DND-41 (cell line): ENCODE data around the gene PCNT.
A peak's percentile ranks its signal among the peaks of the same experiment; 100 is the strongest.
"Not testable (repeated sequence)": the region's sequence is repeated elsewhere in the genome, so short reads cannot be mapped to it uniquely, and the experiment has no call there.

Experiments used
- ATAC-seq: fragments of 200-7000 bp; cut with Tn5 transposase; 3 replicates; pipeline ENCODE4 v1.9.1; 2021; ENCODE audit warnings: low read depth; ENCODE audit not compliant: insufficient read depth
- DNase-seq: peaks from one replicate; pipeline ENCODE4 v3.0.0-alpha.2; 2020
- H2AFZ ChIP-seq: 2 replicates; pipeline ENCODE4 v1.6.0; 2012; ENCODE audit warnings: low read depth, low read length
- H3K27ac ChIP-seq: 2 replicates; pipeline ENCODE4 v1.5.1; 2012; ENCODE audit warnings: low read length, inconsistent platforms
- H3K27me3 ChIP-seq: fragments of 200-600 bp; sonication (generic); 2 replicates; pipeline ENCODE4 v1.6.0; 2012; ENCODE audit warnings: low read length, mild to moderate bottlenecking, inconsistent platforms; ENCODE audit not compliant: insufficient read depth, poor library complexity
- H3K36me3 ChIP-seq: 2 replicates; pipeline ENCODE4 v1.5.1; 2012; ENCODE audit warnings: low read length, inconsistent platforms; ENCODE audit not compliant: insufficient read depth
- H3K4me1 ChIP-seq: 2 replicates; pipeline ENCODE4 v1.5.1; 2012; ENCODE audit warnings: mild to moderate bottlenecking, low read length; ENCODE audit not compliant: insufficient read depth
- H3K4me2 ChIP-seq: 2 replicates; pipeline ENCODE4 v1.6.0; 2012; ENCODE audit warnings: mild to moderate bottlenecking, moderate library complexity, low read length, inconsistent platforms; ENCODE audit not compliant: insufficient read depth
- H3K4me3 ChIP-seq, 2 experiments: fragments of 200-600 bp in 1 of 2; shearing (Covaris generic) in 1 of 2; 2 replicates each; pipeline ENCODE4 v1.5.1; 2012 to 2016; ENCODE audit warnings: inconsistent platforms in 2 of 2, low read length in 2 of 2, mild to moderate bottlenecking in 2 of 2, low read depth in 1 of 2, moderate library complexity in 1 of 2
- H3K79me2 ChIP-seq: 2 replicates; pipeline ENCODE4 v1.6.0; 2012; ENCODE audit warnings: low read length, inconsistent platforms; ENCODE audit not compliant: insufficient read depth
- H3K9ac ChIP-seq: 2 replicates; pipeline ENCODE4 v1.6.0; 2012; ENCODE audit warnings: low read depth, mild to moderate bottlenecking, inconsistent platforms, low read length, moderate library complexity
- H3K9me3 ChIP-seq: 2 replicates; pipeline ENCODE4 v1.5.1; 2012; ENCODE audit warnings: low read length, moderate library complexity, mild to moderate bottlenecking, inconsistent platforms; ENCODE audit not compliant: insufficient read depth, severe bottlenecking
- H4K20me1 ChIP-seq: 2 replicates; pipeline ENCODE4 v1.6.0; 2012; ENCODE audit warnings: low read length; ENCODE audit not compliant: insufficient read depth
- EZH2 ChIP-seq: IDR thresholded peaks from 3 replicates; pipeline ENCODE4 v1.6.1; 2012; ENCODE audit warnings: borderline replicate concordance, low read depth, mild to moderate bottlenecking, moderate library complexity, low read length, inconsistent platforms; ENCODE audit not compliant: severe bottlenecking
- TF ChIP-seq, protein P1 (sequence below): IDR thresholded peaks from 2 replicates; pipeline ENCODE4 v1.5.1; 2012; ENCODE audit warnings: borderline replicate concordance, low read length, moderate library complexity, mild to moderate bottlenecking; ENCODE audit not compliant: poor library complexity, severe bottlenecking; ENCODE audit errors: extremely low read depth

The PCNT gene

DNA sequence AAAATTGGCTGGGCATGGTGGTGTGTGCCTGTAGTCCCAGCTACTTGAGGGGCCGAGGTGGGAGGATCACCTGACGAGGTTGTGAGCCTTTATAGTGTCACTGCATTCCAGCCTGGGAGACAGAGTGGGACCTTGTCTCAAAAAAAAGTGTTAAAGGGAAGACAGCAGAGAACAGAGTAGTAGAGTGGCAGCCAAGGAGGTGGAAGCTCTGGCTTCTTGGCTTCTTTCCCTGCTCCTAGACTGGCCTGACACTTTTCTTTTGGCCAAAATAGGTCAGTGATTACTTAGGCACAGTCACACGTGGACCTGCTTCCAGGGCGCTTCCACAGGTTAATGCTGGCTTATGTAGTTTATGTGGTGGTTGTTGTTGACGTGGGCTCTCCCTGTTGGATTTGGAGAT, 138.0 kb downstream of the PCNT start:
- TF ChIP-seq, protein P1, sequence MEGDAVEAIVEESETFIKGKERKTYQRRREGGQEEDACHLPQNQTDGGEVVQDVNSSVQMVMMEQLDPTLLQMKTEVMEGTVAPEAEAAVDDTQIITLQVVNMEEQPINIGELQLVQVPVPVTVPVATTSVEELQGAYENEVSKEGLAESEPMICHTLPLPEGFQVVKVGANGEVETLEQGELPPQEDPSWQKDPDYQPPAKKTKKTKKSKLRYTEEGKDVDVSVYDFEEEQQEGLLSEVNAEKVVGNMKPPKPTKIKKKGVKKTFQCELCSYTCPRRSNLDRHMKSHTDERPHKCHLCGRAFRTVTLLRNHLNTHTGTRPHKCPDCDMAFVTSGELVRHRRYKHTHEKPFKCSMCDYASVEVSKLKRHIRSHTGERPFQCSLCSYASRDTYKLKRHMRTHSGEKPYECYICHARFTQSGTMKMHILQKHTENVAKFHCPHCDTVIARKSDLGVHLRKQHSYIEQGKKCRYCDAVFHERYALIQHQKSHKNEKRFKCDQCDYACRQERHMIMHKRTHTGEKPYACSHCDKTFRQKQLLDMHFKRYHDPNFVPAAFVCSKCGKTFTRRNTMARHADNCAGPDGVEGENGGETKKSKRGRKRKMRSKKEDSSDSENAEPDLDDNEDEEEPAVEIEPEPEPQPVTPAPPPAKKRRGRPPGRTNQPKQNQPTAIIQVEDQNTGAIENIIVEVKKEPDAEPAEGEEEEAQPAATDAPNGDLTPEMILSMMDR, result no peak
- TF ChIP-seq EZH2, result no peak
- H3K4me2 ChIP-seq, result 0 out of 2 replicates have a peak overlapping the region, but pooled peaks have one; percentile 97
- H3K9me3 ChIP-seq, result no peaks in the 10 kb centered on the region
- no peaks in the 10 kb centered on the region for H3K27me3 ChIP-seq
- peaks cover 10% of the 10 kb centered on the region; the same call in 1 of the 2 replicates for H4K20me1 ChIP-seq
- H3K4me3 ChIP-seq, result no peak overlapping the region
- no peak for DNase-seq
- H3K9ac ChIP-seq, result no peak overlapping the region
- ATAC-seq, result no peak
- peaks cover 88% of the 10 kb centered on the region for H3K79me2 ChIP-seq
- no peak overlapping the region for H2AFZ ChIP-seq
- H3K4me1 ChIP-seq, result peaks cover 32% of the 10 kb centered on the region
- no peak overlapping the region for H3K27ac ChIP-seq
- H3K36me3 ChIP-seq, result peaks cover 23% of the 10 kb centered on the region

DNA sequence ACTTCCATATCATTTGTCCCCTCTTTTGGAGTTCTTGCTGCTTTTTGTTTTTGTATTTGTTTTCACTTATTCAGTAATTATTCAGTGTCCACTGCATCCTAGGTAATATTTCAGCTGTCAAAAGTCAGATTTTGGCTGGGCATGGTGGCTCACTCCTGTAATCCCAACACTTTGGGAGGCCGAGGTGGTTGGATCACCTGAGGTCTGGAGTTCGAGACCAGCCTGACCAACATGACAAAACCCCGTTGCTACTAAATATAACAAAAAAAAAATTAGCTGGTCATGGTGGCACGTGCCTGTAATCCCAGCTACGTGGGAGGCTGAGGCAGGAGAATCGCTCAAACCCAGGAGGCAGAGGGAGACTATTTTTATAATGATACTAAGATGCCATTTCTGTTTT, 141.2 kb downstream of the PCNT start:
- not testable (repeated sequence) for H2AFZ ChIP-seq, DNase-seq, H3K9ac ChIP-seq, H4K20me1 ChIP-seq, H3K4me3 ChIP-seq, H3K9me3 ChIP-seq, H3K4me2 ChIP-seq, ATAC-seq, H3K27me3 ChIP-seq, H3K27ac ChIP-seq
- Histone ChIP-seq H3K79me2 (peaks cover 81% of the 10 kb centered on the region), H3K4me1 (peaks cover 16% of the 10 kb centered on the region), H3K36me3 (peaks cover 27% of the 10 kb centered on the region; the same call in 1 of the 2 replicates)

DNA sequence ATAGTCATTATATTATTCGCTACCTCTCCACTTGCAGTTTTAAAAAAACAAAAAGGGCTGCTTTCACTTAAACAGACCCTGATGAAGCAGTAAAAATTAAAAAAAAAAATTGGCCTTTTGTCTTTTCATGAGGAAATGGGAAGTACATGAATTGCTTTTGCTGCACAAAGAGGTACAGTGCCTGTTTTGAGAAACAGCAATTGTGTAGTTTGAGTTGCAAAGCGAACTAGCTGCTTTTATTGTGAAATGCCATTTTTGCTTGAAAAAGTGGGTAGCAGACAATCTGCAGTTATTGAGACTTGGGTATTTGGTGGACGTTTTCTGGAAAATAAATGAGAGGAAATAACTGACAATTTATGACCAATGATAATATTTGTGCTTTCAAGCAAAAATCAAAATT, 141.7 kb downstream of the PCNT start:
- no peak overlapping the region for H3K4me2 ChIP-seq
- H3K79me2 ChIP-seq, result peaks cover 76% of the 10 kb centered on the region
- no peak for DNase-seq

DNA sequence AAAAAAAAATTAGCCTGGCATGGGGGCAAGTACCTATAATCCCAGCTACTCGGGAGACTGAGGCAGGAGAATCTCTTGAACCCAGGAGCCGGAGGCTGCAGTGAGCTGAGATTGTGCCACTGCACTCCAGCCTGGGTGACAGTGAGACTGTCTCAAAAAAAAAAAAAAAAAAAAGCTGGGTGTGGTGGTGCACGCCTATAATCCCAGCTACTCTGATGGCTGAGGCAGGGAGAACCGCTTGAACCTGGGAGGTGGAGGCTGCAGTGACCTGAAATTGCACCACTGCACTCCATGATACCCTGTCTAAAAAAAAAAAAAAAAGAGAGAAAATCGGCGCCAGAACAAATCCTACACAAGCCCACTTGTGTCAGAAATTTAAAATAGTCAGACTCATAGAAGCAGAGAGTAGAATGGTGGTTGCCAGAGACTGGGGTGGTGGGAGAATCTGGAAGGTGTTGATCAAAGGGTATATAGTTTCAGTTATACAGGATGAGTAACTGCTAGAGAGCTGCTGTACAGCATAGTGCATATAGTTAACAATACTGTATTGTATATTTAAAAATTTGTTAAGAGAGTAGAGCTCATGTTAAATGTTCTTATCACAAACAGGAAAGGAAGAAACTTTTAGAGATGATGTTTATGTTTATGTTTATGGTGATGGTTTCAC, 144.3 kb downstream of the PCNT start:
- H3K36me3 ChIP-seq, result peaks cover 16% of the 10 kb centered on the region; the same call in 1 of the 2 replicates
- no peak overlapping the region for H3K4me2 ChIP-seq
- no peak overlapping the region for H2AFZ ChIP-seq
- H3K9me3 ChIP-seq, result no peaks in the 10 kb centered on the region
- ATAC-seq (no peak), DNase-seq (no peak)
- H3K4me3 ChIP-seq, result no peak overlapping the region
- peaks cover 70% of the 10 kb centered on the region for H3K79me2 ChIP-seq
- no peaks in the 10 kb centered on the region for H3K27me3 ChIP-seq
- no peak overlapping the region for H3K27ac ChIP-seq
- no peaks in the 10 kb centered on the region for H3K4me1 ChIP-seq
- H3K9ac ChIP-seq, result no peak overlapping the region
- no peak for TF ChIP-seq EZH2
- TF ChIP-seq, protein P1, result no peak
- peaks cover 6% of the 10 kb centered on the region; the same call in 1 of the 2 replicates for H4K20me1 ChIP-seq

More for the DNA sequence above, 141.7 kb downstream of the PCNT start:
- Histone ChIP-seq H3K9me3 (no peaks in the 10 kb centered on the region), H4K20me1 (peaks cover 8% of the 10 kb centered on the region; the same call in 1 of the 2 replicates), H3K9ac (no peak overlapping the region), H3K4me1 (peaks cover 11% of the 10 kb centered on the region), H3K27me3 (no peaks in the 10 kb centered on the region), H3K27ac (no peak overlapping the region), H3K4me3 (no peak overlapping the region), H3K36me3 (peaks cover 27% of the 10 kb centered on the region; the same call in 1 of the 2 replicates), H2AFZ (no peak overlapping the region)
- no peak for ATAC-seq
- TF ChIP-seq, protein P1, result no peak
